Naive thymus-derived CD4-positive, alpha-beta T cell (primary cell): ENCODE data around the gene MIEN1. TPM values are rescaled to one million over a fixed set of nuclear protein-coding genes. Genes with fewer than 3 reads are reported as not detected.

Source experiments
- ATAC-seq: fragments of 150-1000 bp; cut with Tn5 transposase; 2 replicates; pipeline ENCODE4 v1.10.0; 2021; ENCODE audit warnings: mild to moderate bottlenecking, moderate library complexity
- CTCF ChIA-PET: fragments of 350-600 bp; sonication (Branson Sonifier 250); formaldehyde crosslinking; loops from one replicate; lab custom pipeline; 2021; ENCODE audit warnings: antibody characterized with exemption; lab: Charles Lee
- POLR2A ChIA-PET: fragments of 350-600 bp; sonication (Branson Sonifier 250); formaldehyde crosslinking; loops from one replicate; lab custom pipeline; 2021; ENCODE audit warnings: antibody characterized with exemption, inconsistent platforms; lab: Charles Lee
- DNase-seq, 9 donors: peaks; one replicate each; pipeline versions ENCODE4 v3.0.0 to v3.0.0-alpha.2; 2020 to 2022; ENCODE audit warnings: mixed read lengths in 1 of 9
- H3K27ac ChIP-seq: one replicate; pipeline ENCODE4 v1.7.0; 2013; ENCODE audit warnings: mild to moderate bottlenecking, low read depth, low read length, moderate library complexity
- H3K27me3 ChIP-seq, 2 donors: one replicate each; pipeline ENCODE4 v1.7.0; 2013; ENCODE audit warnings: low read length in 2 of 2, mild to moderate bottlenecking in 2 of 2, moderate library complexity in 2 of 2; ENCODE audit not compliant: control insufficient read depth in 2 of 2, insufficient read depth in 2 of 2
- H3K36me3 ChIP-seq, 3 experiments: 1 replicate in 2 of 3; 2 replicates in 1 of 3; pipeline ENCODE4 v1.7.0; 2013; ENCODE audit warnings: low read length in 3 of 3, mild to moderate bottlenecking in 3 of 3, moderate library complexity in 1 of 3; ENCODE audit not compliant: insufficient read depth in 3 of 3, control insufficient read depth in 2 of 3
- H3K4me1 ChIP-seq, 2 donors: one replicate each; pipeline ENCODE4 v1.7.0; 2013; ENCODE audit warnings: low read length in 2 of 2, mild to moderate bottlenecking in 2 of 2, moderate library complexity in 1 of 2; ENCODE audit not compliant: control insufficient read depth in 2 of 2, insufficient read depth in 2 of 2
- H3K4me3 ChIP-seq: 2 replicates; pipeline ENCODE4 v1.7.0; 2013; ENCODE audit warnings: mild to moderate bottlenecking, low read length
- H3K9me3 ChIP-seq, 3 experiments: 1 replicate in 2 of 3; 2 replicates in 1 of 3; pipeline ENCODE4 v1.7.0; 2013; ENCODE audit warnings: low read length in 3 of 3; ENCODE audit not compliant: control insufficient read depth in 2 of 3
- H3K27ac Mint-ChIP-seq, 9 donors: one replicate each; pipeline ENCODE4 v1.8.0; 2020 to 2022; ENCODE audit warnings: mixed read lengths in 9 of 9, mild to moderate bottlenecking in 8 of 9, moderate library complexity in 5 of 9, inconsistent platforms in 2 of 9
- H3K27me3 Mint-ChIP-seq, 5 donors: one replicate each; pipeline ENCODE4 v1.8.0; 2021 to 2022; ENCODE audit warnings: mixed read lengths in 5 of 5, mild to moderate bottlenecking in 1 of 5
- H3K36me3 Mint-ChIP-seq, 5 donors: one replicate each; pipeline ENCODE4 v1.8.0; 2020 to 2022; ENCODE audit warnings: mixed read lengths in 5 of 5, mild to moderate bottlenecking in 3 of 5, inconsistent platforms in 1 of 5
- H3K4me1 Mint-ChIP-seq, 7 donors: one replicate each; pipeline ENCODE4 v1.8.0; 2020 to 2022; ENCODE audit warnings: mixed read lengths in 7 of 7, mild to moderate bottlenecking in 3 of 7, inconsistent platforms in 1 of 7
- H3K4me3 Mint-ChIP-seq, 10 donors: one replicate each; pipeline ENCODE4 v1.8.0; 2020 to 2022; ENCODE audit warnings: mild to moderate bottlenecking in 10 of 10, mixed read lengths in 10 of 10, moderate library complexity in 6 of 10, inconsistent platforms in 2 of 10
- H3K9me3 Mint-ChIP-seq, 11 donors: one replicate each; pipeline ENCODE4 v1.8.0; 2020 to 2022; ENCODE audit warnings: mixed read lengths in 11 of 11, mild to moderate bottlenecking in 4 of 11, inconsistent platforms in 1 of 11, moderate library complexity in 1 of 11
- intact Hi-C, 2 donors: fragments of 100-400 bp; cut with micrococcal nuclease; formaldehyde crosslinking; loops; one replicate each; pipeline ENCODE4 v1.15.1; 2023
- polyA plus RNA-seq, 2 donors: library from polyadenylated mRNA; unstranded; fragments of 300-500 nt; fragmentation: Illumina TruSeq; gene quantifications; one replicate each; pipeline ENCODE4 v1.2.3, GENCODE V29; 2021
- total RNA-seq, 6 experiments: library from RNA in 5 of 6; stranded (reverse) in 5 of 6; gene quantifications; 1 replicate in 5 of 6; 2 replicates in 1 of 6; pipeline ENCODE4 v1.2.3 and lab custom pipeline; 2021 to 2026

MIEN1 gene
- total and polyA plus RNA-seq, 7 experiments from 2014 or later = 28.7 to 74.3 (median 34.4) TPM

- Histone ChIP-seq H3K36me3 (no peaks in the 10 kb centered on the region), H3K27me3 (no peaks in the 10 kb centered on the region), H3K4me3 (peak overlapping the region; percentile 76), H3K9me3 (no peaks in the 10 kb centered on the region), H3K4me1 (peaks cover 43 to 59% of the 10 kb centered on the region in 2 donors), H3K27ac (peak overlapping the region; percentile 87)
- ChIA-PET POLR2A (interaction anchor here (0.7 to 2.9 kb wide), 30 partner anchors 10 to 555 kb away, joined by 3 to 50 read pairs (median 6); partner anchors contain the start of genes IKZF3, MIEN1, NR1D1 and PGAP3), CTCF (interaction anchor here (0.6 to 2.7 kb wide), 16 partner anchors 9 to 511 kb away, joined by 3 to 14 read pairs (median 3); partner anchors contain the start of genes MIEN1 and PSMD3)
- Mint-ChIP-seq H3K27me3 (no peaks in the 10 kb centered on the region), H3K4me3 (peak overlapping the region; percentile 63 to 92 (median 82)), H3K27ac (peak overlapping the region; percentile 87 to 99 (median 97)), H3K4me1 (peaks cover 37 to 59% (median 53%) of the 10 kb centered on the region in 7 donors), H3K9me3 (peaks cover 0 to 2% (median 0%) of the 10 kb centered on the region in 11 donors), H3K36me3 (peaks cover 0 to 3% (median 0%) of the 10 kb centered on the region in 5 donors)
- DNase-seq = peak; percentile 94 to 99 (median 99)
- intact Hi-C loops = loop anchor here (1.0 to 5.0 kb wide), 20 partner anchors 16 to 292 kb away; partner anchors contain the start of genes IKZF3 (in 2 of the 2), LRRC3C (in 2 of the 2), MIEN1 (in 2 of the 2) and ORMDL3 (in 2 of the 2)
- ATAC-seq = peak; percentile 90
Observed at GRCh38 chr17:39754161-39754957, 24.0 kb upstream of the MIEN1 start.

DNA sequence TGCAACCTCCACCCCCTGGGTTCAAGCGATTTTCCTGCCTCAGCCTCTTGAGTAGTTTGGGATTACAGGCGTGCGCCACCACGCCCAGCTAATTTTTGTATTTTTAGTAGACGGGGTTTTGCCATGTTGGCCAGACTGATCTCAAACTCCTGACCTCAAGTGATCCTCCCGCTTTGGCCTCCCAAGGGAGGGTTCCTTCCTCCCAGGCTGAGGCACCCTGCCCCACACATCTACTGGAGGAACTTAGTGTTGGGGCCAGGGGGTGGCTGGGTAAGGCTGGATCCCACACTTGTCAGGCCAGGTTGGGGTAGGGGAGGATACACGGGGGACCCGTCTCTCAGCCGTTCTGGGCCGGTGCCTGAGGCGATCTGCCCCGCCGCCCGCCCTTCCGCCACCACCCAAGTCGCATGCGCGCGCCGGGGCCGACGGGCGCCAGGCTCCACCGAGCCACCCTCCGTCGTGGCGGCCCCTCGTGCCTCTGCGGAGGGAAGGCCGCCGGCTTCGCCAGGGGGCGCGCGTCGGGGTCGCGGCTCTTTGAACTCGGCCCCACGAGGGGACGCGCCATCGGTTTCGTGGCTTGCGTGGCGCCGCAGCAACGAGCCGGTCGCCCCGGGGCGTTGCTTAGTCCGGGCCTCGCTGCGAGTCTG is 23.3 kb upstream of the MIEN1 start:
- intact Hi-C loops = loop anchor here (1.0 to 5.0 kb wide), 20 partner anchors 17 to 291 kb away; partner anchors contain the start of genes IKZF3 (in 2 of the 2), LRRC3C (in 2 of the 2), MIEN1 (in 2 of the 2) and ORMDL3 (in 2 of the 2)
- Histone ChIP-seq H3K36me3 (no peaks in the 10 kb centered on the region), H3K4me3 (peak overlapping the region; percentile 69), H3K9me3 (no peaks in the 10 kb centered on the region), H3K4me1 (peaks cover 43 to 51% of the 10 kb centered on the region in 2 donors), H3K27me3 (no peaks in the 10 kb centered on the region), H3K27ac (peak overlapping the region; percentile 87)
- POLR2A ChIA-PET = interaction anchor here (0.7 to 1.7 kb wide), 10 partner anchors 15 to 719 kb away, joined by 3 to 7 read pairs (median 4); partner anchors contain the start of gene MIEN1
- Mint-ChIP-seq H3K9me3 (peaks cover 0 to 2% (median 0%) of the 10 kb centered on the region in 11 donors), H3K36me3 (no peaks in the 10 kb centered on the region), H3K27me3 (no peaks in the 10 kb centered on the region), H3K4me3 (peak overlapping the region; percentile 67 to 92 (median 84)), H3K27ac (peak overlapping the region; percentile 78 to 99 (median 95)), H3K4me1 (peaks cover 32 to 52% (median 46%) of the 10 kb centered on the region in 7 donors)
- DNase-seq (peak in 2 of 9 donors; percentile 66 to 76), ATAC-seq (peak; percentile 27)
- CTCF ChIA-PET = interaction anchor here (0.8 to 3.3 kb wide), 3 partner anchors 19 to 131 kb away, joined by 3 to 27 read pairs (median 4); no protein-coding TSS in a partner anchor

- Mint-ChIP-seq H3K36me3 (no peaks in the 10 kb centered on the region), H3K27ac (peak overlapping the region; percentile 65 to 99 (median 87)), H3K27me3 (no peaks in the 10 kb centered on the region), H3K4me1 (peaks cover 22 to 40% (median 33%) of the 10 kb centered on the region in 7 donors), H3K9me3 (peaks cover 0 to 2% (median 0%) of the 10 kb centered on the region in 11 donors), H3K4me3 (peak overlapping the region; percentile 42 to 84 (median 76))
- ChIA-PET CTCF (interaction anchor here (0.6 to 3.3 kb wide), 4 partner anchors 45 to 276 kb away, joined by 3 to 27 read pairs (median 4); no protein-coding TSS in a partner anchor), POLR2A (interaction anchor here (0.9 to 1.7 kb wide), 9 partner anchors 12 to 174 kb away, joined by 3 to 7 read pairs (median 5); partner anchors contain the start of gene MIEN1)
- no peaks in the 10 kb centered on the region for H3K36me3 ChIP-seq
- intact Hi-C loops = loop anchor here in 1 of 2 donors (5.0 kb wide), 2 partner anchors 115 to 290 kb away; partner anchors contain the start of genes CDK12 and STARD3
- H3K27ac ChIP-seq = no peak overlapping the region
- no peak overlapping the region for H3K4me3 ChIP-seq
- H3K9me3 ChIP-seq = no peaks in the 10 kb centered on the region
- no peaks in the 10 kb centered on the region for H3K27me3 ChIP-seq
- DNase-seq (no peak), ATAC-seq (no peak)
- peaks cover 34 to 39% of the 10 kb centered on the region in 2 donors for H3K4me1 ChIP-seq
Observed at GRCh38 chr17:39752241-39752881, 22.0 kb upstream of the MIEN1 start.

DNA sequence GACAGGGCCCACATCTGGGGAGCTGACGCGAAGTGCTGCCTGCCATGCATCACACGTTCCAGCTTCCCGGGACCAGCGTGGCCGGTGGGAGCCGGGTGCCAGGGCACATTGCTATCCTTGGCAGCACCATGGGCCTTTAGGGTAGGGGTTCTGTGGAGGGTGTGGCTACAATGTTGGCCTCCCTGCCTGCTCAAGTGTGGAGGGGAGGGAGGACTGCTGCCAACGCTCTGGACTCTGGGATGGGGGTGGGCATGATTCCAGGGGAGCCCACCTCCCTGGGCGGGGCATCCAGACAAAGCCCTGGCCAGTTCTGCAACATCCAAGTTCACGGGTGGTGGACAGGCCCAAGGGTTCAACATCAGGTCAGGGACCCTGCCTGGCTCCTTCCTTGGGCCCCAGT is 21.3 kb upstream of the MIEN1 start:
- Mint-ChIP-seq H3K27me3 (no peaks in the 10 kb centered on the region), H3K4me3 (peak overlapping the region in 3 of 10 donors; percentile 7 to 73 (median 42)), H3K9me3 (peaks cover 0 to 2% (median 0%) of the 10 kb centered on the region in 11 donors), H3K36me3 (no peaks in the 10 kb centered on the region), H3K4me1 (peaks cover 19 to 32% (median 28%) of the 10 kb centered on the region in 7 donors), H3K27ac (peak overlapping the region in 2 of 9 donors; percentile 9 to 99)
- Histone ChIP-seq H3K4me1 (peaks cover 26 to 31% of the 10 kb centered on the region in 2 donors), H3K27ac (no peak overlapping the region), H3K9me3 (no peaks in the 10 kb centered on the region), H3K4me3 (no peak overlapping the region), H3K27me3 (no peaks in the 10 kb centered on the region), H3K36me3 (no peaks in the 10 kb centered on the region)
- DNase-seq (no peak), ATAC-seq (no peak)
- intact Hi-C loops = loop anchor here in 1 of 2 donors (5.0 kb wide), 2 partner anchors 114 to 289 kb away; partner anchors contain the start of genes CDK12 and STARD3
- ChIA-PET CTCF (interaction anchor here (0.6 to 3.3 kb wide), 3 partner anchors 110 to 276 kb away, joined by 3 to 27 read pairs (median 3); no protein-coding TSS in a partner anchor), POLR2A (interaction anchor here (0.7 to 1.7 kb wide), 2 partner anchors 13 to 22 kb away, joined by 4 to 5 read pairs; no protein-coding TSS in a partner anchor)

DNA sequence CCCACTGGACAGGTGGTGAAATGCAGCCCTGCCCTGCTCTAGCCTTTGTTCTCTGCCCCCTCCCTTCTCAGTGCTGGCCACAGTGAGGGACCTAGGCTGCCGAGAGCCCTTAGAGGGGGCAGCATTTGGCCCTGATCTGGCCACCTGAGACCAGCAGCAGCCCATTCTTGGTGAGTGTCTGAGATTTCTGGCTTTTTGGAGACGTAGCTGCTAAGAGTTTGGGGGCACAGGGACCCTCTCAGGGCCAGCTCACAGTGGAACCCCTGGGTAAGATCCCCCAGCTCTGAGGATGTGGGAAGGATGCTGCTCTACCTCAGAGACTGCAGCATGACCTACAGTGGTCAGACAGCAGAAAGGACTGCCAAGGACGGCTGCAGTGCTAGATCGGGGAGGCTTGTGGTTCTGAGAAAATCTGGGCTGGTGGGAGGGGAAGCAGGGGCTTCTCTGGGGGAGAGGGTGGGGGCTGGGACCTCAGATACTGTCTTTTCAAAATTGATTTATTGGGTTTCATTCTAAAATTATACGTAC is 20.7 kb upstream of the MIEN1 start:
- no peaks in the 10 kb centered on the region for H3K36me3 Mint-ChIP-seq

More for the DNA sequence above, 20.7 kb upstream of the MIEN1 start:
- Mint-ChIP-seq H3K27ac (no peak overlapping the region), H3K4me3 (no peak overlapping the region), H3K9me3 (peaks cover 0 to 2% (median 0%) of the 10 kb centered on the region in 11 donors), H3K4me1 (peaks cover 16 to 27% (median 22%) of the 10 kb centered on the region in 7 donors), H3K27me3 (no peaks in the 10 kb centered on the region)
- H3K4me1 ChIP-seq = peaks cover 21 to 26% of the 10 kb centered on the region in 2 donors
- H3K9me3 ChIP-seq = no peaks in the 10 kb centered on the region
- intact Hi-C loops = loop anchor here in 1 of 2 donors (5.0 kb wide), 2 partner anchors 114 to 289 kb away; partner anchors contain the start of genes CDK12 and STARD3
- no peak overlapping the region for H3K4me3 ChIP-seq
- H3K27ac ChIP-seq = no peak overlapping the region
- ChIA-PET CTCF (interaction anchor here (1.1 to 3.3 kb wide), 2 partner anchors 110 to 129 kb away, joined by 3 to 27 read pairs; no protein-coding TSS in a partner anchor), POLR2A (interaction anchor here (0.7 kb wide), 1 partner anchor 21 kb away, joined by 4 read pairs; no protein-coding TSS in a partner anchor)
- H3K36me3 ChIP-seq = no peaks in the 10 kb centered on the region
- DNase-seq (no peak), ATAC-seq (no peak)
- no peaks in the 10 kb centered on the region for H3K27me3 ChIP-seq
